GM12878 (cell line): Measurements from ENCODE around the gene HMSD. TPM values are rescaled to one million over a fixed set of nuclear protein-coding genes. Genes with fewer than 3 reads are reported as not detected.
A peak's percentile ranks its signal among the peaks of the same experiment; 100 is the strongest.

Experiments used
- FOS ChIP-seq: IDR thresholded peaks from 3 replicates; pipeline ENCODE4 v1.6.1; 2011; ENCODE audit warnings: borderline replicate concordance; ENCODE audit not compliant: insufficient read length; ENCODE audit errors: extremely low read depth
- FOXM1 ChIP-seq: IDR thresholded peaks from 2 replicates; pipeline ENCODE4 v1.6.1; 2012; ENCODE audit warnings: low read depth, mild to moderate bottlenecking, inconsistent platforms, low read length, moderate library complexity
- HDAC2 ChIP-seq: fragments of 200-600 bp; sonication (generic); IDR thresholded peaks from 2 replicates; pipeline ENCODE4 v1.6.1; 2017
- HDAC6 ChIP-seq: fragments of 200-600 bp; sonication (generic); IDR thresholded peaks from one replicate; pipeline ENCODE4 v1.8.0; 2017; ENCODE audit warnings: antibody characterized with exemption; ENCODE audit not compliant: unreplicated experiment
- IKZF1 ChIP-seq: fragments of 450-650 bp; conservative IDR thresholded peaks from 2 replicates; pipeline ENCODE4 v1.6.1; 2017; ENCODE audit warnings: antibody characterized with exemption, mild to moderate bottlenecking
- IKZF2 ChIP-seq, 2 experiments: fragments of 450-650 bp; IDR thresholded peaks; 2 replicates each; pipeline ENCODE4 v1.6.1; 2017; ENCODE audit warnings: mild to moderate bottlenecking in 2 of 2, moderate library complexity in 2 of 2
- KAT2A ChIP-seq: conservative IDR thresholded peaks from 2 replicates; pipeline ENCODE4 v1.6.1; 2011; ENCODE audit warnings: low read depth, low read length; ENCODE audit not compliant: control insufficient read depth
- MEF2B ChIP-seq: fragments of 450-650 bp; IDR thresholded peaks from 2 replicates; pipeline ENCODE4 v1.6.1; 2018; ENCODE audit warnings: mild to moderate bottlenecking, moderate library complexity; ENCODE audit not compliant: partially characterized antibody, poor library complexity, severe bottlenecking
- NR2C2 ChIP-seq: IDR thresholded peaks from 2 replicates; pipeline ENCODE4 v1.6.1; 2011; ENCODE audit warnings: borderline replicate concordance, low read depth; ENCODE audit not compliant: control insufficient read depth, insufficient read length
- SIX5 ChIP-seq: IDR thresholded peaks from 2 replicates; pipeline ENCODE4 v1.6.1; 2011; ENCODE audit warnings: mild to moderate bottlenecking, low read depth, low read length, moderate library complexity; ENCODE audit not compliant: severe bottlenecking
- SMAD1 ChIP-seq: fragments of 450-650 bp; IDR thresholded peaks from 2 replicates; pipeline ENCODE4 v1.6.1; 2018; ENCODE audit warnings: mild to moderate bottlenecking, low read depth; ENCODE audit not compliant: partially characterized antibody
- TCF12 ChIP-seq: IDR thresholded peaks from 2 replicates; pipeline ENCODE4 v1.6.1; 2011; ENCODE audit warnings: low read depth, mild to moderate bottlenecking, low read length
- ZNF24 ChIP-seq: fragments of 450-650 bp; IDR thresholded peaks from 2 replicates; pipeline ENCODE4 v1.6.1; 2017; ENCODE audit warnings: antibody characterized with exemption, mild to moderate bottlenecking
- polyA plus RNA-seq, 11 experiments: library from polyadenylated mRNA; depleted of rRNA in 4 of 11; unstranded in 6 of 11; stranded (reverse) in 5 of 11; fragments of >200 nt; fragmentation: Nextera tagmentation in 4 of 11; fragmentation: Illumina TruSeq in 1 of 11; extraction: Ambion mirVana in 4 of 11; extraction: Trizol in 1 of 11; gene quantifications; 1 replicate in 1 of 11; 2 replicates in 10 of 11; pipeline versions ENCODE4 v1.2.1 to v1.2.3, GENCODE V29; 2011 to 2016; ENCODE audit warnings: inconsistent platforms in 2 of 11, missing spikeins in 2 of 11, low read depth in 1 of 11
- total RNA-seq, 4 experiments: library from RNA; depleted of rRNA in 3 of 4; stranded (reverse); fragments of >200 nt in 3 of 4; fragmentation: Illumina TruSeq in 1 of 4; extraction: Trizol in 1 of 4; gene quantifications; 2 replicates each; pipeline versions ENCODE4 v1.2.1 to v1.2.3, GENCODE V29; 2013 to 2021
- TF ChIP-seq, protein P1 (sequence below): fragments of 450-650 bp; IDR thresholded peaks from 2 replicates; pipeline ENCODE4 v1.6.1; 2017; ENCODE audit warnings: borderline replicate concordance
- TF ChIP-seq, protein P2 (sequence below): fragments of 450-650 bp; IDR thresholded peaks from 2 replicates; pipeline ENCODE4 v1.6.1; 2017; ENCODE audit warnings: mild to moderate bottlenecking, moderate library complexity
- TF ChIP-seq, protein P3 (sequence below): fragments of 450-650 bp; IDR thresholded peaks from 2 replicates; pipeline ENCODE4 v1.6.1; 2018; ENCODE audit warnings: mild to moderate bottlenecking, low read depth, moderate library complexity; ENCODE audit not compliant: partially characterized antibody
- TF ChIP-seq, protein P4 (sequence below): fragments of 150-350 bp; IDR thresholded peaks from 2 replicates; pipeline ENCODE4 v1.6.1; 2016; ENCODE audit warnings: low read depth, low read length

The HMSD gene
- total and polyA plus RNA-seq, 10 of the 15 experiments (the other 5 are each of a cell fraction or from before 2014, with no cell fraction given) = 11.7 to 83.9 (median 37.8) TPM

DNA sequence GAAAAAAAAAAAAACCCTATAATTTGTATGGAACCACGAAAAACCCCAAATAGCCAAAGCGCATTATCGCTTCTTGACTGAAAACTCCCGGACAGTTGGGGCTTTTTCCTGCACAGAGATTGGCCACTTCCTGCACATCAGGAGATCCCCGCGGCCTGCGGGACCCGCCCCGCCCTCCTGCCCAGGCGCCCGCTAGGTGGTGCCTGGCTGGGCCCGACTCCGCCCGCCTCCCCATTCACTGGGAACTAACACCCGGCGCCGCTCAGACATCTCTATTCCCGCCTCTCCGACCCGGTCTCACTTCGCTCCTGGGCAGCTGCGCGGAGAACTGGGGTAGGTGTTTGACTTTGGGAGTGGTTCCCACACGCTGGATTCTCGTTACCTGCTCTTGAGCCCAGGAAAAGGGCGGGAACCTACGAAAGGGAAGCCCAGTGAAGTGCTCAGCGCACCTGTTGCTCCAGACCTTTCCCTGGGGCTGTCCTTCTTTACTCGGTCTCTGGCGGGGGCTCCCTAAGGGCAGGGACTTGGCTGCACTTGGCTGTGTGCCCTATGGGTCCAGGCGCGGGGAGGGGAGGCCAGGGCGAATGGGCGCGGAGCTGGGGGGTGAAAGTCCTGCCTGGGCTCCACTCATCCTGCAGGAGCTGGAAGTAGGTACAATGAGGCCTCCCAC lies at the start of gene HMSD (continued):
- TF ChIP-seq SMAD1 = no peak
- 0 out of 2 replicates have a peak, but pooled peaks have one; percentile 57 for TF ChIP-seq FOXM1
- TF ChIP-seq, protein P1, sequence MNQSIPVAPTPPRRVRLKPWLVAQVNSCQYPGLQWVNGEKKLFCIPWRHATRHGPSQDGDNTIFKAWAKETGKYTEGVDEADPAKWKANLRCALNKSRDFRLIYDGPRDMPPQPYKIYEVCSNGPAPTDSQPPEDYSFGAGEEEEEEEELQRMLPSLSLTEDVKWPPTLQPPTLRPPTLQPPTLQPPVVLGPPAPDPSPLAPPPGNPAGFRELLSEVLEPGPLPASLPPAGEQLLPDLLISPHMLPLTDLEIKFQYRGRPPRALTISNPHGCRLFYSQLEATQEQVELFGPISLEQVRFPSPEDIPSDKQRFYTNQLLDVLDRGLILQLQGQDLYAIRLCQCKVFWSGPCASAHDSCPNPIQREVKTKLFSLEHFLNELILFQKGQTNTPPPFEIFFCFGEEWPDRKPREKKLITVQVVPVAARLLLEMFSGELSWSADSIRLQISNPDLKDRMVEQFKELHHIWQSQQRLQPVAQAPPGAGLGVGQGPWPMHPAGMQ = no peak
- no peak for TF ChIP-seq HDAC6
- peak; percentile 85 to 88 for TF ChIP-seq IKZF2 (IDR thresholded peaks at IDR 0.05)
- TF ChIP-seq TCF12 = no peak
- TF ChIP-seq, protein P2, sequence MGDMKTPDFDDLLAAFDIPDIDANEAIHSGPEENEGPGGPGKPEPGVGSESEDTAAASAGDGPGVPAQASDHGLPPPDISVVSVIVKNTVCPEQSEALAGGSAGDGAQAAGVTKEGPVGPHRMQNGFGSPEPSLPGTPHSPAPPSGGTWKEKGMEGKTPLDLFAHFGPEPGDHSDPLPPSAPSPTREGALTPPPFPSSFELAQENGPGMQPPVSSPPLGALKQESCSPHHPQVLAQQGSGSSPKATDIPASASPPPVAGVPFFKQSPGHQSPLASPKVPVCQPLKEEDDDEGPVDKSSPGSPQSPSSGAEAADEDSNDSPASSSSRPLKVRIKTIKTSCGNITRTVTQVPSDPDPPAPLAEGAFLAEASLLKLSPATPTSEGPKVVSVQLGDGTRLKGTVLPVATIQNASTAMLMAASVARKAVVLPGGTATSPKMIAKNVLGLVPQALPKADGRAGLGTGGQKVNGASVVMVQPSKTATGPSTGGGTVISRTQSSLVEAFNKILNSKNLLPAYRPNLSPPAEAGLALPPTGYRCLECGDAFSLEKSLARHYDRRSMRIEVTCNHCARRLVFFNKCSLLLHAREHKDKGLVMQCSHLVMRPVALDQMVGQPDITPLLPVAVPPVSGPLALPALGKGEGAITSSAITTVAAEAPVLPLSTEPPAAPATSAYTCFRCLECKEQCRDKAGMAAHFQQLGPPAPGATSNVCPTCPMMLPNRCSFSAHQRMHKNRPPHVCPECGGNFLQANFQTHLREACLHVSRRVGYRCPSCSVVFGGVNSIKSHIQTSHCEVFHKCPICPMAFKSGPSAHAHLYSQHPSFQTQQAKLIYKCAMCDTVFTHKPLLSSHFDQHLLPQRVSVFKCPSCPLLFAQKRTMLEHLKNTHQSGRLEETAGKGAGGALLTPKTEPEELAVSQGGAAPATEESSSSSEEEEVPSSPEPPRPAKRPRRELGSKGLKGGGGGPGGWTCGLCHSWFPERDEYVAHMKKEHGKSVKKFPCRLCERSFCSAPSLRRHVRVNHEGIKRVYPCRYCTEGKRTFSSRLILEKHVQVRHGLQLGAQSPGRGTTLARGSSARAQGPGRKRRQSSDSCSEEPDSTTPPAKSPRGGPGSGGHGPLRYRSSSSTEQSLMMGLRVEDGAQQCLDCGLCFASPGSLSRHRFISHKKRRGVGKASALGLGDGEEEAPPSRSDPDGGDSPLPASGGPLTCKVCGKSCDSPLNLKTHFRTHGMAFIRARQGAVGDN = no peak
- TF ChIP-seq MEF2B = no peak
- no peak for TF ChIP-seq NR2C2
- TF ChIP-seq IKZF1 = peak; percentile 93
- no peak for TF ChIP-seq HDAC2
- no peak for TF ChIP-seq SIX5
- TF ChIP-seq, protein P3, sequence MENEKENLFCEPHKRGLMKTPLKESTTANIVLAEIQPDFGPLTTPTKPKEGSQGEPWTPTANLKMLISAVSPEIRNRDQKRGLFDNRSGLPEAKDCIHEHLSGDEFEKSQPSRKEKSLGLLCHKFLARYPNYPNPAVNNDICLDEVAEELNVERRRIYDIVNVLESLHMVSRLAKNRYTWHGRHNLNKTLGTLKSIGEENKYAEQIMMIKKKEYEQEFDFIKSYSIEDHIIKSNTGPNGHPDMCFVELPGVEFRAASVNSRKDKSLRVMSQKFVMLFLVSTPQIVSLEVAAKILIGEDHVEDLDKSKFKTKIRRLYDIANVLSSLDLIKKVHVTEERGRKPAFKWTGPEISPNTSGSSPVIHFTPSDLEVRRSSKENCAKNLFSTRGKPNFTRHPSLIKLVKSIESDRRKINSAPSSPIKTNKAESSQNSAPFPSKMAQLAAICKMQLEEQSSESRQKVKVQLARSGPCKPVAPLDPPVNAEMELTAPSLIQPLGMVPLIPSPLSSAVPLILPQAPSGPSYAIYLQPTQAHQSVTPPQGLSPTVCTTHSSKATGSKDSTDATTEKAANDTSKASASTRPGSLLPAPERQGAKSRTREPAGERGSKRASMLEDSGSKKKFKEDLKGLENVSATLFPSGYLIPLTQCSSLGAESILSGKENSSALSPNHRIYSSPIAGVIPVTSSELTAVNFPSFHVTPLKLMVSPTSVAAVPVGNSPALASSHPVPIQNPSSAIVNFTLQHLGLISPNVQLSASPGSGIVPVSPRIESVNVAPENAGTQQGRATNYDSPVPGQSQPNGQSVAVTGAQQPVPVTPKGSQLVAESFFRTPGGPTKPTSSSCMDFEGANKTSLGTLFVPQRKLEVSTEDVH = no peak
- TF ChIP-seq KAT2A = no peak
- no peak for TF ChIP-seq ZNF24
- TF ChIP-seq, protein P4, sequence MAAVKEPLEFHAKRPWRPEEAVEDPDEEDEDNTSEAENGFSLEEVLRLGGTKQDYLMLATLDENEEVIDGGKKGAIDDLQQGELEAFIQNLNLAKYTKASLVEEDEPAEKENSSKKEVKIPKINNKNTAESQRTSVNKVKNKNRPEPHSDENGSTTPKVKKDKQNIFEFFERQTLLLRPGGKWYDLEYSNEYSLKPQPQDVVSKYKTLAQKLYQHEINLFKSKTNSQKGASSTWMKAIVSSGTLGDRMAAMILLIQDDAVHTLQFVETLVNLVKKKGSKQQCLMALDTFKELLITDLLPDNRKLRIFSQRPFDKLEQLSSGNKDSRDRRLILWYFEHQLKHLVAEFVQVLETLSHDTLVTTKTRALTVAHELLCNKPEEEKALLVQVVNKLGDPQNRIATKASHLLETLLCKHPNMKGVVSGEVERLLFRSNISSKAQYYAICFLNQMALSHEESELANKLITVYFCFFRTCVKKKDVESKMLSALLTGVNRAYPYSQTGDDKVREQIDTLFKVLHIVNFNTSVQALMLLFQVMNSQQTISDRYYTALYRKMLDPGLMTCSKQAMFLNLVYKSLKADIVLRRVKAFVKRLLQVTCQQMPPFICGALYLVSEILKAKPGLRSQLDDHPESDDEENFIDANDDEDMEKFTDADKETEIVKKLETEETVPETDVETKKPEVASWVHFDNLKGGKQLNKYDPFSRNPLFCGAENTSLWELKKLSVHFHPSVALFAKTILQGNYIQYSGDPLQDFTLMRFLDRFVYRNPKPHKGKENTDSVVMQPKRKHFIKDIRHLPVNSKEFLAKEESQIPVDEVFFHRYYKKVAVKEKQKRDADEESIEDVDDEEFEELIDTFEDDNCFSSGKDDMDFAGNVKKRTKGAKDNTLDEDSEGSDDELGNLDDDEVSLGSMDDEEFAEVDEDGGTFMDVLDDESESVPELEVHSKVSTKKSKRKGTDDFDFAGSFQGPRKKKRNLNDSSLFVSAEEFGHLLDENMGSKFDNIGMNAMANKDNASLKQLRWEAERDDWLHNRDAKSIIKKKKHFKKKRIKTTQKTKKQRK = no peak
- TF ChIP-seq FOS = no peak
